K562 (cell line): ENCODE results near the gene ANO2. TPM values are rescaled to one million over a fixed set of nuclear protein-coding genes. Genes with fewer than 3 reads are reported as not detected.

ENCODE experiments used
- ATAC-seq: fragments of 200-7000 bp; cut with Tn5 transposase; 3 replicates; pipeline ENCODE4 v1.9.1; 2020; ENCODE audit warnings: moderate library complexity
- BruUV-seq: library from RNA; stranded (reverse); fragments of 400-500 nt; replicated peaks from 2 replicates; lab custom pipeline; 2021; lab: Mats Ljungman, UMichigan
- CTCF ChIA-PET: fragments of 300-600 bp; formaldehyde crosslinking; extraction: SDS; loops from one replicate; lab custom pipeline; 2021; ENCODE audit warnings: low intra/inter-chr PET ratio; lab: Yijun Ruan, JAX
- POLR2A ChIA-PET: fragments of 300-600, 350-650 bp; sonication (Branson Sonifier 250); formaldehyde crosslinking; extraction: SDS; loops from one replicate; lab custom pipeline; 2021; ENCODE audit warnings: antibody characterized with exemption, inconsistent platforms; lab: Yijun Ruan, JAX
- DNase-seq, 4 experiments: peaks; one replicate each; pipeline versions ENCODE4 v3.0.0 to v3.0.0-alpha.2; 2011 to 2018; ENCODE audit warnings: low spot score in 3 of 4, mixed read lengths in 3 of 4; ENCODE audit errors: extremely low read depth in 1 of 4
- FAIRE-seq: peaks from 2 replicates; lab custom pipeline; 2011; peaks lifted over from hg19 to GRCh38; lab: Jason Lieb, UNC
- H2AFZ ChIP-seq: 2 replicates; pipeline ENCODE4 v1.6.0; 2011; ENCODE audit warnings: low read depth, low read length, control low read depth, inconsistent platforms
- H3K27ac ChIP-seq: fragments of 200-600 bp; 3 replicates; pipeline ENCODE4 v1.8.0; 2011; ENCODE audit warnings: low read depth, mild to moderate bottlenecking, control low read depth, inconsistent platforms, low read length, moderate library complexity, mixed read lengths; ENCODE audit errors: extremely low read depth
- H3K27me3 ChIP-seq, 2 experiments: fragments of 300-600 bp in 1 of 2; 2 replicates in 1 of 2; 3 replicates in 1 of 2; pipeline versions ENCODE4 v1.6.0 to v1.8.0; 2011; ENCODE audit warnings: inconsistent platforms in 2 of 2, low read length in 2 of 2, mild to moderate bottlenecking in 1 of 2, mixed read lengths in 1 of 2, moderate library complexity in 1 of 2; ENCODE audit not compliant: control insufficient read depth in 2 of 2, insufficient read depth in 2 of 2
- H3K36me3 ChIP-seq: fragments of 300-600 bp; 3 replicates; pipeline ENCODE4 v1.8.0; 2011; ENCODE audit warnings: mild to moderate bottlenecking, low read length, inconsistent platforms; ENCODE audit not compliant: control insufficient read depth, insufficient read depth
- H3K4me1 ChIP-seq, 2 experiments: fragments of 200-600 bp in 1 of 2; replicated peaks in 1 of 2; 2 replicates in 1 of 2; 3 replicates in 1 of 2; pipeline versions ENCODE4 v1.5.1 to v1.8.0; 2011; ENCODE audit warnings: inconsistent platforms in 2 of 2, low read length in 2 of 2, mild to moderate bottlenecking in 1 of 2, mixed read lengths in 1 of 2, moderate library complexity in 1 of 2; ENCODE audit not compliant: control insufficient read depth in 2 of 2, insufficient read depth in 2 of 2
- H3K4me2 ChIP-seq: 2 replicates; pipeline ENCODE4 v1.6.1; 2011; ENCODE audit warnings: low read length, control low read depth, inconsistent platforms, mixed read lengths; ENCODE audit not compliant: insufficient read depth
- H3K4me3 ChIP-seq: fragments of 200-600 bp; sonication (generic), shearing (Covaris generic); 2 replicates; pipeline ENCODE4 v1.5.1; 2016; ENCODE audit warnings: control low read depth, inconsistent platforms
- H3K79me2 ChIP-seq: fragments of 200-600 bp; 3 replicates; pipeline ENCODE4 v1.8.0; 2011; ENCODE audit warnings: low read length, inconsistent platforms; ENCODE audit not compliant: control insufficient read depth, insufficient read depth
- H3K9ac ChIP-seq, 2 experiments: 2 replicates each; pipeline versions ENCODE4 v1.6.0 to v1.6.1; 2011; ENCODE audit warnings: low read depth in 2 of 2, low read length in 2 of 2, control low read depth in 1 of 2, inconsistent platforms in 1 of 2, mild to moderate bottlenecking in 1 of 2, mixed read lengths in 1 of 2; ENCODE audit not compliant: insufficient read depth in 1 of 2
- H3K9me1 ChIP-seq: one replicate; pipeline ENCODE4 v1.6.0; 2011; ENCODE audit warnings: inconsistent platforms, mild to moderate bottlenecking, low read length, moderate library complexity; ENCODE audit not compliant: control insufficient read depth, insufficient read depth
- H3K9me3 ChIP-seq: replicated peaks from 2 replicates; pipeline ENCODE4 v1.5.1; 2011; ENCODE audit warnings: low read depth, low read length, inconsistent platforms; ENCODE audit not compliant: control insufficient read depth, insufficient read depth
- H4K20me1 ChIP-seq: replicated peaks from 2 replicates; pipeline ENCODE4 v1.6.1; 2011; ENCODE audit warnings: low read length, inconsistent platforms, mixed read lengths; ENCODE audit not compliant: control insufficient read depth, insufficient read depth
- FOXP1 ChIP-seq: sonication (generic); formaldehyde crosslinking; IDR thresholded peaks from 2 replicates; pipeline ENCODE4 v1.8.0; 2022; ENCODE audit warnings: mild to moderate bottlenecking, missing genetic modification reagents
- PML ChIP-seq: IDR thresholded peaks from 2 replicates; pipeline ENCODE4 v1.6.1; 2012; ENCODE audit warnings: low read length, inconsistent platforms
- RB1 ChIP-seq: fragments of 450-650 bp; IDR thresholded peaks from 2 replicates; pipeline ENCODE4 v1.6.1; 2017; ENCODE audit warnings: low read depth, mild to moderate bottlenecking
- RBM39 ChIP-seq: fragments of 200-400 bp; formaldehyde crosslinking; optimal IDR thresholded peaks from 2 replicates; pipeline ENCODE3; 2018; ENCODE audit warnings: low read depth, low read length
- ZKSCAN1 ChIP-seq: fragments of 150-350 bp; IDR thresholded peaks from 2 replicates; pipeline ENCODE4 v1.6.1; 2016; ENCODE audit warnings: low read depth, low read length
- ZNF274 ChIP-seq: IDR thresholded peaks from 2 replicates; pipeline ENCODE4 v1.6.1; 2011; ENCODE audit warnings: low read depth, mild to moderate bottlenecking, low read length, moderate library complexity, borderline replicate concordance
- ZNF668 ChIP-seq: fragments of 250-450 bp; sonication (Bioruptor Pico); IDR thresholded peaks from 2 replicates; pipeline ENCODE4 v1.8.0; 2022; ENCODE audit warnings: mild to moderate bottlenecking, inconsistent platforms
- WGBS: fragments of 100-300 bp; shearing (Covaris generic); methylation state at CpG from one replicate; pipeline ENCODE4 v1.1.6; 2016; ENCODE audit warnings: low coverage, mixed read lengths; ENCODE audit not compliant: insufficient coverage; ENCODE audit errors: missing lambda C conversion rate; 5-methylcytosine and 5-hydroxymethylcytosine counted together
- in situ Hi-C: fragments of 300-500 bp; cut with MboI; formaldehyde crosslinking; loops from 4 replicates; pipeline ENCODE4 v1.15.0; 2018; ENCODE audit warnings: inconsistent platforms, mixed read lengths
- intact Hi-C: fragments of 100-400 bp; cut with micrococcal nuclease; formaldehyde crosslinking; loops from 2 replicates; pipeline ENCODE4 v1.14.2; 2022
- polyA plus RNA-seq, 8 experiments: library from polyadenylated mRNA; depleted of rRNA in 4 of 8; stranded (reverse) in 5 of 8; unstranded in 3 of 8; fragments of >200 nt; fragmentation: Nextera tagmentation in 2 of 8; fragmentation: Illumina TruSeq in 1 of 8; extraction: Ambion mirVana in 2 of 8; extraction: Trizol in 1 of 8; gene quantifications; 2 replicates each; pipeline versions ENCODE4 v1.2.1 to v1.2.3, GENCODE V29; 2011 to 2014; ENCODE audit warnings: inconsistent platforms in 1 of 8, missing spikeins in 1 of 8
- total RNA-seq, 7 experiments: library from RNA; depleted of rRNA in 6 of 7; stranded (reverse); fragments of >200 nt in 6 of 7; fragmentation: Illumina TruSeq in 2 of 7; extraction: Trizol in 2 of 7; gene quantifications; 2 replicates each; pipeline versions ENCODE4 v1.2.1 to v1.2.3, GENCODE V29; 2011 to 2021; ENCODE audit warnings: low replicate concordance in 1 of 7
- TF ChIP-seq, protein P1 (sequence below): sonication (generic); formaldehyde crosslinking; IDR thresholded peaks from 2 replicates; pipeline ENCODE4 v1.8.0; 2023; ENCODE audit warnings: missing genetic modification reagents, mild to moderate bottlenecking, borderline replicate concordance
- TF ChIP-seq, protein P2 (sequence below), 2 experiments: fragments of 200-800 bp in 1 of 2; sonication (Bioruptor generic) in 1 of 2; sonication (generic) in 1 of 2; formaldehyde crosslinking in 1 of 2; IDR thresholded peaks in 1 of 2; conservative IDR thresholded peaks in 1 of 2; 2 replicates each; pipeline versions ENCODE4 v1.5.0 to v1.6.1; 2016 to 2020; ENCODE audit warnings: missing compliant biosample characterization in 1 of 2, missing genetic modification characterization in 1 of 2, missing genetic modification reagents in 1 of 2

The ANO2 gene
- total and polyA plus RNA-seq, 9 of the 15 experiments (the other 6 are each of a cell fraction or from before 2014, with no cell fraction given) = 0.64 TPM; not detected in 8

GRCh38 chr12:5733916-5734315 is 211.1 kb downstream of the ANO2 start (continued):
- TF ChIP-seq ZNF668 (CRISPR knock-in tag) = no peak
- TF ChIP-seq RB1 = no peak
- no peak for TF ChIP-seq RBM39

GRCh38 chr12:5733136-5733755 is 211.8 kb downstream of the ANO2 start:
- no peaks in the 10 kb centered on the region; a peak in 1 of 5 replicates for H3K27me3 ChIP-seq
- in situ Hi-C loops = no loop called here

More at GRCh38 chr12:5733136-5733755, 211.8 kb downstream of the ANO2 start:
- H3K4me1 ChIP-seq = peaks cover 0 to 5% of the 10 kb centered on the region in 2 experiments; a peak in 2 of 5 replicates
- no peak overlapping the region for H3K9ac ChIP-seq
- H3K79me2 ChIP-seq = no peaks in the 10 kb centered on the region
- ChIA-PET POLR2A (no interaction called here), CTCF (no interaction called here)
- no peak for ATAC-seq
- H4K20me1 ChIP-seq = no peaks in the 10 kb centered on the region
- H3K27ac ChIP-seq = no peak overlapping the region
- no peak overlapping the region for H2AFZ ChIP-seq
- no peak overlapping the region for H3K4me3 ChIP-seq
- H3K9me3 ChIP-seq = no peaks in the 10 kb centered on the region
- no peaks in the 10 kb centered on the region for H3K36me3 ChIP-seq
- no peak overlapping the region for H3K4me2 ChIP-seq
- TF ChIP-seq FOXP1 (no peak), ZKSCAN1 (no peak), PML (no peak), ZNF274 (no peak)
- TF ChIP-seq, protein P1, sequence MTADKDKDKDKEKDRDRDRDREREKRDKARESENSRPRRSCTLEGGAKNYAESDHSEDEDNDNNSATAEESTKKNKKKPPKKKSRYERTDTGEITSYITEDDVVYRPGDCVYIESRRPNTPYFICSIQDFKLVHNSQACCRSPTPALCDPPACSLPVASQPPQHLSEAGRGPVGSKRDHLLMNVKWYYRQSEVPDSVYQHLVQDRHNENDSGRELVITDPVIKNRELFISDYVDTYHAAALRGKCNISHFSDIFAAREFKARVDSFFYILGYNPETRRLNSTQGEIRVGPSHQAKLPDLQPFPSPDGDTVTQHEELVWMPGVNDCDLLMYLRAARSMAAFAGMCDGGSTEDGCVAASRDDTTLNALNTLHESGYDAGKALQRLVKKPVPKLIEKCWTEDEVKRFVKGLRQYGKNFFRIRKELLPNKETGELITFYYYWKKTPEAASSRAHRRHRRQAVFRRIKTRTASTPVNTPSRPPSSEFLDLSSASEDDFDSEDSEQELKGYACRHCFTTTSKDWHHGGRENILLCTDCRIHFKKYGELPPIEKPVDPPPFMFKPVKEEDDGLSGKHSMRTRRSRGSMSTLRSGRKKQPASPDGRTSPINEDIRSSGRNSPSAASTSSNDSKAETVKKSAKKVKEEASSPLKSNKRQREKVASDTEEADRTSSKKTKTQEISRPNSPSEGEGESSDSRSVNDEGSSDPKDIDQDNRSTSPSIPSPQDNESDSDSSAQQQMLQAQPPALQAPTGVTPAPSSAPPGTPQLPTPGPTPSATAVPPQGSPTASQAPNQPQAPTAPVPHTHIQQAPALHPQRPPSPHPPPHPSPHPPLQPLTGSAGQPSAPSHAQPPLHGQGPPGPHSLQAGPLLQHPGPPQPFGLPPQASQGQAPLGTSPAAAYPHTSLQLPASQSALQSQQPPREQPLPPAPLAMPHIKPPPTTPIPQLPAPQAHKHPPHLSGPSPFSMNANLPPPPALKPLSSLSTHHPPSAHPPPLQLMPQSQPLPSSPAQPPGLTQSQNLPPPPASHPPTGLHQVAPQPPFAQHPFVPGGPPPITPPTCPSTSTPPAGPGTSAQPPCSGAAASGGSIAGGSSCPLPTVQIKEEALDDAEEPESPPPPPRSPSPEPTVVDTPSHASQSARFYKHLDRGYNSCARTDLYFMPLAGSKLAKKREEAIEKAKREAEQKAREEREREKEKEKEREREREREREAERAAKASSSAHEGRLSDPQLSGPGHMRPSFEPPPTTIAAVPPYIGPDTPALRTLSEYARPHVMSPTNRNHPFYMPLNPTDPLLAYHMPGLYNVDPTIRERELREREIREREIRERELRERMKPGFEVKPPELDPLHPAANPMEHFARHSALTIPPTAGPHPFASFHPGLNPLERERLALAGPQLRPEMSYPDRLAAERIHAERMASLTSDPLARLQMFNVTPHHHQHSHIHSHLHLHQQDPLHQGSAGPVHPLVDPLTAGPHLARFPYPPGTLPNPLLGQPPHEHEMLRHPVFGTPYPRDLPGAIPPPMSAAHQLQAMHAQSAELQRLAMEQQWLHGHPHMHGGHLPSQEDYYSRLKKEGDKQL (CRISPR knock-in tag) = no peak
- TF ChIP-seq, protein P2, sequence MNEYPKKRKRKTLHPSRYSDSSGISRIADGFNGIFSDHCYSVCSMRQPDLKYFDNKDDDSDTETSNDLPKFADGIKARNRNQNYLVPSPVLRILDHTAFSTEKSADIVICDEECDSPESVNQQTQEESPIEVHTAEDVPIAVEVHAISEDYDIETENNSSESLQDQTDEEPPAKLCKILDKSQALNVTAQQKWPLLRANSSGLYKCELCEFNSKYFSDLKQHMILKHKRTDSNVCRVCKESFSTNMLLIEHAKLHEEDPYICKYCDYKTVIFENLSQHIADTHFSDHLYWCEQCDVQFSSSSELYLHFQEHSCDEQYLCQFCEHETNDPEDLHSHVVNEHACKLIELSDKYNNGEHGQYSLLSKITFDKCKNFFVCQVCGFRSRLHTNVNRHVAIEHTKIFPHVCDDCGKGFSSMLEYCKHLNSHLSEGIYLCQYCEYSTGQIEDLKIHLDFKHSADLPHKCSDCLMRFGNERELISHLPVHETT (CRISPR knock-in tag; conservative IDR thresholded peaks at IDR 0.05 in 1 of 2, IDR thresholded peaks at IDR 0.05 in 1 of 2) = no peak
- H3K9me1 ChIP-seq = no peaks in the 10 kb centered on the region
- no peak for FAIRE-seq
- intact Hi-C loops = no loop called here
- WGBS = 33% methylated on average over 11 of the region's 11 CpGs
- DNase-seq = no peak
- BruUV-seq = no TSS peak
